ENCODE measurements around the gene FHIP1A. TPM values are rescaled to one million over a fixed set of nuclear protein-coding genes. Genes with fewer than 3 reads are reported as not detected.

Gene FHIP1A
- total RNA-seq, 2 experiments from 2014 or later = 0.45 to 0.46 TPM

GRCh38 chr4:151438154-151438553 is 29.2 kb downstream of the FHIP1A start:
- CTCF ChIA-PET = interaction anchor here (0.7 kb wide), 1 partner anchor 1215 kb away, joined by 4 read pairs; no protein-coding TSS in a partner anchor
- Mint-ChIP-seq H3K9me3 (no peaks in the 10 kb centered on the region), H3K27ac (no peak overlapping the region), H3K4me1 (ENCODE audit: low read depth) (no peaks in the 10 kb centered on the region), H3K27me3 (no peaks in the 10 kb centered on the region), H3K36me3 (no peaks in the 10 kb centered on the region), H3K4me3 (no peak overlapping the region)
- intact Hi-C loops (cut with micrococcal nuclease) = no loop called here
- POLR2A ChIA-PET = no interaction called here
- no peak for DNase-seq

GRCh38 chr4:151439320-151439719 is 30.3 kb downstream of the FHIP1A start:
- intact Hi-C loops (cut with micrococcal nuclease) = no loop called here
- CTCF ChIA-PET = no interaction called here
- no peak for DNase-seq
- Mint-ChIP-seq H3K27me3 (peaks cover 4% of the 10 kb centered on the region), H3K9me3 (no peaks in the 10 kb centered on the region), H3K27ac (no peak overlapping the region), H3K4me1 (ENCODE audit: low read depth) (no peaks in the 10 kb centered on the region), H3K4me3 (no peak overlapping the region), H3K36me3 (no peaks in the 10 kb centered on the region)
- POLR2A ChIA-PET = no interaction called here

GRCh38 chr4:151442002-151442401 is 33.0 kb downstream of the FHIP1A start:
- no peaks in the 10 kb centered on the region for H3K4me1 Mint-ChIP-seq (ENCODE audit: low read depth)
- CTCF ChIA-PET = no interaction called here
- no peaks in the 10 kb centered on the region for H3K36me3 Mint-ChIP-seq
- no peaks in the 10 kb centered on the region for H3K9me3 Mint-ChIP-seq
- POLR2A ChIA-PET = no interaction called here
- no peak overlapping the region for H3K27ac Mint-ChIP-seq
- no peak overlapping the region for H3K4me3 Mint-ChIP-seq
- intact Hi-C loops (cut with micrococcal nuclease) = no loop called here
- no peak for DNase-seq
- H3K27me3 Mint-ChIP-seq = peaks cover 6% of the 10 kb centered on the region

GRCh38 chr4:151443247-151443646 is 34.3 kb downstream of the FHIP1A start:
- Mint-ChIP-seq H3K4me1 (ENCODE audit: low read depth) (no peaks in the 10 kb centered on the region), H3K27ac (no peak overlapping the region), H3K27me3 (peaks cover 6% of the 10 kb centered on the region), H3K4me3 (no peak overlapping the region), H3K9me3 (no peaks in the 10 kb centered on the region), H3K36me3 (no peaks in the 10 kb centered on the region)
- CTCF ChIA-PET = no interaction called here
- intact Hi-C loops (cut with micrococcal nuclease) = no loop called here
- DNase-seq = no peak
- POLR2A ChIA-PET = no interaction called here

DNA sequence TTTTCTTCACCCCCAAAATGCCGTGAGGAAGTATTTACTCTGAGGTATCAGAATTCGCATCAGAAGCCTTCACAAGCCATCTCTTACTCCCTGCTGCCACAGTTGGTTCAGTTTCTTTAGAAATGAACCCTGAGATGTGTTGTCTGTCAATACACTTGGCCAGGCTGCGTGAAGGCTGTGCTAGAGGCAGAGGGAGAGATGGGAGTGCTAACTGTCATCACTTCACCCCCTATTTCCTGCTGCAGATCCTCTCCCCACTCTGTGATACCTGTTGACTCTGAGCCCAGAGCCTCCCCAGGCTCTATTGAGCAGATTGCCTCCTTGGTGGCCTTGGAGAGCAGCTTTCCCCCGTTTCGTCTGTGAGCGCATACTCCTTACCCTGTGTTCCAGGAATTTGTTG is 34.8 kb downstream of the FHIP1A start:
- ChIA-PET CTCF (no interaction called here), POLR2A (no interaction called here)
- intact Hi-C loops (cut with micrococcal nuclease) = no loop called here
- Mint-ChIP-seq H3K9me3 (no peaks in the 10 kb centered on the region), H3K4me1 (ENCODE audit: low read depth) (no peaks in the 10 kb centered on the region), H3K4me3 (no peak overlapping the region), H3K36me3 (no peaks in the 10 kb centered on the region), H3K27ac (no peak overlapping the region), H3K27me3 (peaks cover 6% of the 10 kb centered on the region)
- DNase-seq = no peak

DNA sequence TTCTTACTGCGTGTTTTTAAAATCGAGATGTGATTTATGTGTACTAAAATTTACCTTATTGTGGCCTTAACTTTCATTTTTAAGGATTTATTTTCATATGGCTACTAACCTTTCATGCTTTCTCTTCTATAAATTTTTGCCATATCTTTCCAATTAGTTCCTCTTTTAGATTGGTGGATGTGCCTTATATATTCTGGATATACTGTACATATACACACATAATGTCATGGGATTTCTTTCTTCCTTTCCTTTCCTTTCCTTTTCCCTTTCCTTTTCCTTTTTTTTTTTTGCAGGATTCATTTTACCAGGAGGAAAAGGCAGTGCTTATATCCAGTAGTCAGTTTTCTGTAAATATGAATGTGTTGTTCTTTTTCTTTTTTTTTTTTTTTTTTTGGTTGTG is 37.2 kb downstream of the FHIP1A start:
- intact Hi-C loops (cut with micrococcal nuclease) = no loop called here
- Mint-ChIP-seq H3K9me3 (no peaks in the 10 kb centered on the region), H3K4me1 (ENCODE audit: low read depth) (no peaks in the 10 kb centered on the region), H3K4me3 (no peak overlapping the region), H3K27me3 (peaks cover 6% of the 10 kb centered on the region), H3K27ac (no peak overlapping the region), H3K36me3 (no peaks in the 10 kb centered on the region)
- POLR2A ChIA-PET = no interaction called here
- DNase-seq = no peak
- CTCF ChIA-PET = no interaction called here

DNA sequence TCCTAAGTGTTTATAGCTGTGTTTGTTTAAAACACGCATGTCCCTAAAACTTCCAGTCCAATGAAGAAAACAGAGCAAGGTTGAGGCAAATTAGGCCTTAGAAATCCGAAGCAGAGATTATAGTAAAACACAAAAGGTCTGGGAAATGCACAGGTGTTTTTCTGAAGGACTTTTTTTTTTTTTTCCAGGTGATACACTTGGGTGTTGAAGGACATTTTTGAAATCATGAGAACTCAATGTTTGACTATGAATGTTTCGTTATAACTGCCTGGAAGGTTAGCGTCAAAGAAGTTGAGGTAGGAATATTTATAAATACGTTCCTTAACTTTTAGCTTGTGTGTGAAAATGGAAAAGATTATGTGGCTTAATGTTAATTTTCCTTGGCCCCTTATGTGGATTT is 45.5 kb downstream of the FHIP1A start:
- ChIA-PET POLR2A (no interaction called here), CTCF (interaction anchor here (0.7 kb wide), 1 partner anchor 115 kb away, joined by 4 read pairs; no protein-coding TSS in a partner anchor)
- Mint-ChIP-seq H3K27ac (no peak overlapping the region), H3K4me3 (no peak overlapping the region), H3K9me3 (no peaks in the 10 kb centered on the region), H3K27me3 (peaks cover 1% of the 10 kb centered on the region), H3K4me1 (ENCODE audit: low read depth) (no peaks in the 10 kb centered on the region), H3K36me3 (no peaks in the 10 kb centered on the region)
- intact Hi-C loops (cut with micrococcal nuclease) = no loop called here
- DNase-seq = no peak

DNA sequence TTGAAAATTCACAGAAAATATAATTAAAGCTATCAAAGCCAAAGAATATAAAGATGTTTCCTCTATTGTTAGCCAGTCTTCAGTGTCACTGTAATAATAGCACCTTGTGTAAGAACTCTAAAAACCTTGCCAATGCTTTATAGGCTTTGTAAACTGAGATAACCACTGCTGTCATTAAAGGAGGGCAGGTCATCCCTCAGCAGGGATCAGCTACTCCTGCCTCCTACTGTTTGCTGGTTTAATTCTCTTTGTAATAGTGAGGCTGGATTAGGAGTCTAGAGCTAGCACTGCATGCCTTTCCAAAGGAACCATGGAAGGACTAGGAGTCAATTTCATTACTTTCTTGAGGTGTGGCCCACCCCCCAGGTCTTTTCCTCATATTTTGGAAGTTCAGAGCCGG is 46.2 kb downstream of the FHIP1A start:
- Mint-ChIP-seq H3K27me3 (peaks cover 1% of the 10 kb centered on the region), H3K4me1 (ENCODE audit: low read depth) (no peaks in the 10 kb centered on the region), H3K27ac (no peak overlapping the region), H3K36me3 (no peaks in the 10 kb centered on the region), H3K9me3 (no peaks in the 10 kb centered on the region), H3K4me3 (no peak overlapping the region)
- DNase-seq = no peak
- POLR2A ChIA-PET = no interaction called here
- intact Hi-C loops (cut with micrococcal nuclease) = no loop called here
- CTCF ChIA-PET = interaction anchor here (0.7 kb wide), 1 partner anchor 114 kb away, joined by 4 read pairs; no protein-coding TSS in a partner anchor

DNA sequence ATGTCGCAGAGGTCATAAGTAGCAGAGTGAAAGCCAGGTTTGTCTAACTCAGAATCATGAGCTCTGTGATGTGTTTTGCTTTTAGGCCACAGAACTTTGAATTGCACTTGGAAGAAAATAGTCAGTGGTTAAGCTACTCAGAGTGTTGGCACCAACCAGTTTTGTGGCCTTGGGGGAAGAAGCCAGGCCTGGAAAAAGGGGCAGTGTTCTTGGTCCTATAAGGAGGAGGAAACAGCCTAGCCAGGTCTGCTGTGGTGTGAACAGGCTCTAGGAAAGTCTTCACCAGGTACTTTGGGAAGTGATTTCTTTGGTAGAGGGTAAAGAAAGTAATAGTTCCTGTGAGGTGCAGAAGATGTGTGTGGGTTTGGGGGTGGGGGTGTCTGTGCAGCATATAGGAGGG is 49.2 kb downstream of the FHIP1A start:
- intact Hi-C loops (cut with micrococcal nuclease) = no loop called here
- H3K9me3 Mint-ChIP-seq = no peaks in the 10 kb centered on the region
- H3K4me3 Mint-ChIP-seq = no peak overlapping the region
- H3K4me1 Mint-ChIP-seq (ENCODE audit: low read depth) = no peaks in the 10 kb centered on the region
- H3K36me3 Mint-ChIP-seq = no peaks in the 10 kb centered on the region
- H3K27me3 Mint-ChIP-seq = peaks cover 4% of the 10 kb centered on the region
- H3K27ac Mint-ChIP-seq = no peak overlapping the region
- DNase-seq = no peak
- CTCF ChIA-PET = no interaction called here
- POLR2A ChIA-PET = no interaction called here

Other genes with a start within 250 kb of the FHIP1A start
- not detected for gene PRSS48, start 132.0 kb upstream of the FHIP1A start, total RNA-seq
- under 1 TPM in 1 of 2 experiments, not detected in 1; 0.68 TPM for gene SH3D19, start 83.6 kb upstream of the FHIP1A start, total RNA-seq